GM19043 (cell line): ENCODE measurements around the gene NDUFA11.

Experiments used
- ATAC-seq: cut with Tn5 transposase; IDR thresholded peaks from one replicate; pipeline ENCODE4 v1.9.1; 2021; ENCODE audit warnings: low read depth; ENCODE audit not compliant: unreplicated experiment

NDUFA11 gene

GRCh38 chr19:5903624-5904351 lies at the start of gene NDUFA11:
Gene NDUFA11, minus strand, starts transcription at chr19:5903790. Its CDS starts 82 bp downstream, at chr19:5903708.
- ATAC-seq, result peak; percentile 31

GRCh38 chr19:5953030-5953589 lies 49.5 kb upstream of the NDUFA11 start:
- ATAC-seq, result no peak

- no peak for ATAC-seq
Measured at GRCh38 chr19:5952193-5953029, 48.8 kb upstream of the NDUFA11 start.

- no peak for ATAC-seq
Measured at GRCh38 chr19:5951338-5951861, 47.8 kb upstream of the NDUFA11 start.

GRCh38 chr19:5950741-5951140 lies 47.2 kb upstream of the NDUFA11 start:
- ATAC-seq, result no peak

GRCh38 chr19:5949792-5950305 lies 46.3 kb upstream of the NDUFA11 start:
- ATAC-seq, result no peak

GRCh38 chr19:5948752-5949564 lies 45.4 kb upstream of the NDUFA11 start:
- no peak for ATAC-seq

GRCh38 chr19:5947435-5947834 lies 43.8 kb upstream of the NDUFA11 start:
- ATAC-seq, result no peak

- ATAC-seq, result no peak
Measured at GRCh38 chr19:5943623-5944022, 40.0 kb upstream of the NDUFA11 start.

- no peak for ATAC-seq
Measured at GRCh38 chr19:5943045-5943444, 39.5 kb upstream of the NDUFA11 start.

- ATAC-seq, result no peak
Measured at GRCh38 chr19:5941673-5942072, 38.1 kb upstream of the NDUFA11 start.

GRCh38 chr19:5940260-5941208 lies 36.9 kb upstream of the NDUFA11 start:
- ATAC-seq, result no peak

GRCh38 chr19:5937550-5937949 lies 34.0 kb upstream of the NDUFA11 start:
- no peak for ATAC-seq

GRCh38 chr19:5936292-5936592 lies 32.7 kb upstream of the NDUFA11 start:
- ATAC-seq, result no peak

GRCh38 chr19:5935473-5936291 lies 32.1 kb upstream of the NDUFA11 start:
- ATAC-seq, result no peak

- no peak for ATAC-seq
Measured at GRCh38 chr19:5934774-5935472, 31.3 kb upstream of the NDUFA11 start.

- ATAC-seq, result no peak
Measured at GRCh38 chr19:5934069-5934401, 30.4 kb upstream of the NDUFA11 start.
